ENCODE data around the gene ANO9. TPM values are rescaled to one million over a fixed set of nuclear protein-coding genes. Genes with fewer than 3 reads are reported as not detected.

ANO9 gene
- total RNA-seq, 1 experiment from 2014 or later: 85.5 TPM

DNA sequence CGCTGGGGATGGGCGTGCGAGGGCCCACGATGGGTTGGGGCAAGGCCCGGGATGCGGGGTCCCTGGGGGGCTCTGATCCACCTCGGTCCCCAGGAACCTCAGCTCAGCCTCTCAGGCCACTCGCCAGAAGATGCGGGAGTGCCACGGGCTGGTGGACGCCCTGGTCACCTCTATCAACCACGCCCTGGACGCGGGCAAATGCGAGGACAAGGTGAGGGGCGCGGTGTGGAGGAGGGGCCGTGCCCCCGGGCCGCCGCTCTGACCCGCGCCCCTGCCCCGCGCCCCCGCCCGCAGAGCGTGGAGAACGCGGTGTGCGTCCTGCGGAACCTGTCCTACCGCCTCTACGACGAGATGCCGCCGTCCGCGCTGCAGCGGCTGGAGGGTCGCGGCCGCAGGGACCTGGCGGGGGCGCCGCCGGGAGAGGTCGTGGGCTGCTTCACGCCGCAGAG is 41.5 kb downstream of the ANO9 start:
- intact Hi-C loops (cut with micrococcal nuclease; ENCODE audit: unreplicated experiment): no loop called here
- Mint-ChIP-seq H3K9me3 (ENCODE audit: unreplicated experiment) (no peaks in the 10 kb centered on the region), H3K27ac (ENCODE audit: unreplicated experiment) (no peak overlapping the region)

DNA sequence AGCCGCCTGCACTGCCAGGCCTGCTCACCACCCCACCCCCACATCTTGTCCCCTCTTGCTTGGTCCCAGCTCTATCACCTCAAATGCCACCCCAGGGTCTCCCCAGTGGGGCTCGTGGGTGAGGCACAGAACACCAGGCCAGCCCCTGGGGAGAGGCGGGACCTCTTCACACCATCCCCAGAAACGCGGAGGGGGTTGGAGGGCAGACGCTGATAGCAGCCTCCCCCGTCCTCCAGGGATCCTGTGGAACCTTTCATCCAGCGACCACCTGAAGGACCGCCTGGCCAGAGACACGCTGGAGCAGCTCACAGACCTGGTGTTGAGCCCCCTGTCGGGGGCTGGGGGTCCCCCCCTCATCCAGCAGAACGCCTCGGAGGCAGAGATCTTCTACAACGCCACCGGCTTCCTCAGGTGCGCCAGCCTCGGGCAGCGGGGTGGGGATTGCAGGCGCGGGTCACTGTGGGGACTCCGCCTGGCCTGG is 42.0 kb downstream of the ANO9 start:
- Mint-ChIP-seq H3K27me3 (ENCODE audit: insufficient read depth, unreplicated experiment) (no peaks in the 10 kb centered on the region), H3K9me3 (ENCODE audit: unreplicated experiment) (no peaks in the 10 kb centered on the region), H3K4me3 (ENCODE audit: unreplicated experiment) (peak overlapping the region; percentile 17), H3K27ac (ENCODE audit: unreplicated experiment) (no peak overlapping the region), H3K4me1 (ENCODE audit: low read depth, unreplicated experiment) (peaks cover 8% of the 10 kb centered on the region), H3K36me3 (ENCODE audit: insufficient read depth, unreplicated experiment) (peaks cover 50% of the 10 kb centered on the region)
- no TSS peak for BruUV-seq (replicated peaks)
- Histone ChIP-seq H3K27me3 (replicated peaks; ENCODE audit: control insufficient read depth, insufficient read depth, low read length) (no peaks in the 10 kb centered on the region), H3K9me3 (0 out of 2 replicates have a peak, but pooled peaks cover 3% of the 10 kb centered on the region), H3K36me3 (ENCODE audit: control insufficient read depth, insufficient read depth, low read length) (peaks cover 2% of the 10 kb centered on the region), H3K4me3 (ENCODE audit: low read depth, low read length) (no peak overlapping the region), H3K4me1 (peaks cover 6% of the 10 kb centered on the region; the same call in 1 of the 2 replicates)
- CTCF ChIA-PET: no interaction called here
- POLR2A ChIA-PET: no interaction called here
- intact Hi-C loops (cut with micrococcal nuclease; ENCODE audit: unreplicated experiment): loop anchor here (10.0 kb wide), 1 partner anchor 45 kb away; the partner anchor contains the start of gene ANO9
- TF ChIP-seq, protein P1, sequence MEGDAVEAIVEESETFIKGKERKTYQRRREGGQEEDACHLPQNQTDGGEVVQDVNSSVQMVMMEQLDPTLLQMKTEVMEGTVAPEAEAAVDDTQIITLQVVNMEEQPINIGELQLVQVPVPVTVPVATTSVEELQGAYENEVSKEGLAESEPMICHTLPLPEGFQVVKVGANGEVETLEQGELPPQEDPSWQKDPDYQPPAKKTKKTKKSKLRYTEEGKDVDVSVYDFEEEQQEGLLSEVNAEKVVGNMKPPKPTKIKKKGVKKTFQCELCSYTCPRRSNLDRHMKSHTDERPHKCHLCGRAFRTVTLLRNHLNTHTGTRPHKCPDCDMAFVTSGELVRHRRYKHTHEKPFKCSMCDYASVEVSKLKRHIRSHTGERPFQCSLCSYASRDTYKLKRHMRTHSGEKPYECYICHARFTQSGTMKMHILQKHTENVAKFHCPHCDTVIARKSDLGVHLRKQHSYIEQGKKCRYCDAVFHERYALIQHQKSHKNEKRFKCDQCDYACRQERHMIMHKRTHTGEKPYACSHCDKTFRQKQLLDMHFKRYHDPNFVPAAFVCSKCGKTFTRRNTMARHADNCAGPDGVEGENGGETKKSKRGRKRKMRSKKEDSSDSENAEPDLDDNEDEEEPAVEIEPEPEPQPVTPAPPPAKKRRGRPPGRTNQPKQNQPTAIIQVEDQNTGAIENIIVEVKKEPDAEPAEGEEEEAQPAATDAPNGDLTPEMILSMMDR (IDR thresholded peaks at IDR 0.05; ENCODE audit: insufficient read depth in 1 of 2, low read depth in 1 of 2, low read length in 1 of 2, severe bottlenecking in 1 of 2, unreplicated experiment in 1 of 2): no peak
- no peak for DNase-seq

More for the DNA sequence above, 41.5 kb downstream of the ANO9 start:
- ChIA-PET POLR2A (no interaction called here), CTCF (no interaction called here)
- no TSS peak for BruUV-seq (replicated peaks)
- Histone ChIP-seq H3K36me3 (ENCODE audit: control insufficient read depth, insufficient read depth, low read length) (peaks cover 2% of the 10 kb centered on the region), H3K27me3 (replicated peaks; ENCODE audit: control insufficient read depth, insufficient read depth, low read length) (no peaks in the 10 kb centered on the region), H3K9me3 (0 out of 2 replicates have a peak, but pooled peaks cover 3% of the 10 kb centered on the region), H3K4me3 (ENCODE audit: low read depth, low read length) (no peak overlapping the region), H3K4me1 (peaks cover 4% of the 10 kb centered on the region; the same call in 1 of the 2 replicates)
- Mint-ChIP-seq H3K27me3 (ENCODE audit: insufficient read depth, unreplicated experiment) (no peaks in the 10 kb centered on the region), H3K4me1 (ENCODE audit: low read depth, unreplicated experiment) (peaks cover 8% of the 10 kb centered on the region), H3K36me3 (ENCODE audit: insufficient read depth, unreplicated experiment) (peaks cover 55% of the 10 kb centered on the region), H3K4me3 (ENCODE audit: unreplicated experiment) (no peak overlapping the region)
- TF ChIP-seq, protein P1 (IDR thresholded peaks at IDR 0.05; ENCODE audit: insufficient read depth in 1 of 2, low read depth in 1 of 2, low read length in 1 of 2, severe bottlenecking in 1 of 2, unreplicated experiment in 1 of 2): no peak
- no peak for DNase-seq

DNA sequence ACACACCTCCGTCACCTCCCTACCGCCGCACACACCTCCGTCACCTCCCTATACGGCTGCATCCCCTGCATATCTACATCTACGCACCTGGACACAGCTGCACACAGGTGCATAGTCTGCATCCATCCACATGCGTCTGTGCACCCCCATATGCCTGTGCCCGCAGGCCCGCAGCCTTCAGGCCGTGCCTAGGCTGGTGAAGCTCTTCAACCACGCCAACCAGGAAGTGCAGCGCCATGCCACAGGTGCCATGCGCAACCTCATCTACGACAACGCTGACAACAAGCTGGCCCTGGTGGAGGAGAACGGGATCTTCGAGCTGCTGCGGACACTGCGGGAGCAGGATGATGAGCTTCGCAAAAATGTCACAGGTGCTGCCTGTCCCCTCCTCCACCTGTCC is 43.0 kb downstream of the ANO9 start:
- Mint-ChIP-seq H3K4me1 (ENCODE audit: low read depth, unreplicated experiment) (peaks cover 8% of the 10 kb centered on the region), H3K9me3 (ENCODE audit: unreplicated experiment) (no peaks in the 10 kb centered on the region), H3K27me3 (ENCODE audit: insufficient read depth, unreplicated experiment) (no peaks in the 10 kb centered on the region), H3K4me3 (ENCODE audit: unreplicated experiment) (no peak overlapping the region), H3K36me3 (ENCODE audit: insufficient read depth, unreplicated experiment) (peaks cover 46% of the 10 kb centered on the region), H3K27ac (ENCODE audit: unreplicated experiment) (no peak overlapping the region)
- no TSS peak for BruUV-seq (replicated peaks)
- intact Hi-C loops (cut with micrococcal nuclease; ENCODE audit: unreplicated experiment): loop anchor here (10.0 kb wide), 1 partner anchor 46 kb away; the partner anchor contains the start of gene ANO9
- CTCF ChIA-PET: no interaction called here
- H3K27me3 ChIP-seq (replicated peaks; ENCODE audit: control insufficient read depth, insufficient read depth, low read length): no peaks in the 10 kb centered on the region
- no peak for DNase-seq
- peaks cover 2% of the 10 kb centered on the region for H3K36me3 ChIP-seq (ENCODE audit: control insufficient read depth, insufficient read depth, low read length)
- POLR2A ChIA-PET: no interaction called here
- TF ChIP-seq, protein P1 (IDR thresholded peaks at IDR 0.05; ENCODE audit: insufficient read depth in 1 of 2, low read depth in 1 of 2, low read length in 1 of 2, severe bottlenecking in 1 of 2, unreplicated experiment in 1 of 2): no peak
- H3K4me3 ChIP-seq (ENCODE audit: low read depth, low read length): no peak overlapping the region
- 0 out of 2 replicates have a peak, but pooled peaks cover 3% of the 10 kb centered on the region for H3K9me3 ChIP-seq
- H3K4me1 ChIP-seq: peaks cover 6% of the 10 kb centered on the region
